ENCODE data around the gene DNAJB13. TPM values are rescaled to one million over a fixed set of nuclear protein-coding genes. Genes with fewer than 3 reads are reported as not detected.

The DNAJB13 gene
- total RNA-seq, 2 donors from 2014 or later, result 1.8 TPM; not detected in 1

DNA sequence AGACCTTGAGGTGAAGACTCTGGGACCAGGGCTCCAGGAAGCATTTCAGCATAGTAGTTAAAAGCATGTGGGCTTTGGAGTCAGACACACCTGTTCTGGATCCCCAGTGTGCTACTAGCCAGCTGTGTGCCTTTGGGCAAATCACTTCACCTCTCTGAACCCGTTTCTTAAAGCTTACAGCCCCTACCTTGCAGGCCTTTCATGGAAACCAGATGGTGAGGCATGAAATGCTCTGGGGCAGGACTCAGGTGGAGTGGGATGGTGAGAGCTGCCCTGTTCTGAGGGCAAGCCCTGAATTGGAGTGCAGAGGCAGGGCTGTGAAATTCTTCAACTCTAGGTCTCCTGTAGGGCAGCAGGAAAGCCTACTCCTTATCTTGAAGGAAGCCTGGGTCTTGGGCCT is 21.4 kb downstream of the DNAJB13 start:
- no peak overlapping the region for H3K4me3 ChIP-seq
- DNase-seq (ENCODE audit: low spot score) (no peak), ATAC-seq (ENCODE audit: insufficient number of reproducible peaks, low FRiP score, low read depth) (no peak)
- H3K27me3 ChIP-seq (replicated peaks; ENCODE audit: insufficient read depth), result no peaks in the 10 kb centered on the region
- no peaks in the 10 kb centered on the region for H3K4me1 ChIP-seq (ENCODE audit: control insufficient read depth in 1 of 2, low read depth in 2 of 2)
- H3K27ac ChIP-seq, result no peak overlapping the region
- TF ChIP-seq CTCF (IDR thresholded peaks at IDR 0.05), result no peak
- H3K9me3 ChIP-seq, result no peaks in the 10 kb centered on the region
- peaks cover 9% of the 10 kb centered on the region for H3K36me3 ChIP-seq

GRCh38 chr11:73972620-73973449 is 22.0 kb downstream of the DNAJB13 start:
- Histone ChIP-seq H3K4me1 (ENCODE audit: control insufficient read depth in 1 of 2, low read depth in 2 of 2) (no peaks in the 10 kb centered on the region), H3K9me3 (no peaks in the 10 kb centered on the region), H3K4me3 (no peak overlapping the region), H3K36me3 (peaks cover 10% of the 10 kb centered on the region), H3K27me3 (replicated peaks; ENCODE audit: insufficient read depth) (no peaks in the 10 kb centered on the region), H3K27ac (no peak overlapping the region)
- no peak for TF ChIP-seq CTCF (IDR thresholded peaks at IDR 0.05)
- no peak for DNase-seq (ENCODE audit: low spot score)
- ATAC-seq (ENCODE audit: insufficient number of reproducible peaks, low FRiP score, low read depth), result no peak

DNA sequence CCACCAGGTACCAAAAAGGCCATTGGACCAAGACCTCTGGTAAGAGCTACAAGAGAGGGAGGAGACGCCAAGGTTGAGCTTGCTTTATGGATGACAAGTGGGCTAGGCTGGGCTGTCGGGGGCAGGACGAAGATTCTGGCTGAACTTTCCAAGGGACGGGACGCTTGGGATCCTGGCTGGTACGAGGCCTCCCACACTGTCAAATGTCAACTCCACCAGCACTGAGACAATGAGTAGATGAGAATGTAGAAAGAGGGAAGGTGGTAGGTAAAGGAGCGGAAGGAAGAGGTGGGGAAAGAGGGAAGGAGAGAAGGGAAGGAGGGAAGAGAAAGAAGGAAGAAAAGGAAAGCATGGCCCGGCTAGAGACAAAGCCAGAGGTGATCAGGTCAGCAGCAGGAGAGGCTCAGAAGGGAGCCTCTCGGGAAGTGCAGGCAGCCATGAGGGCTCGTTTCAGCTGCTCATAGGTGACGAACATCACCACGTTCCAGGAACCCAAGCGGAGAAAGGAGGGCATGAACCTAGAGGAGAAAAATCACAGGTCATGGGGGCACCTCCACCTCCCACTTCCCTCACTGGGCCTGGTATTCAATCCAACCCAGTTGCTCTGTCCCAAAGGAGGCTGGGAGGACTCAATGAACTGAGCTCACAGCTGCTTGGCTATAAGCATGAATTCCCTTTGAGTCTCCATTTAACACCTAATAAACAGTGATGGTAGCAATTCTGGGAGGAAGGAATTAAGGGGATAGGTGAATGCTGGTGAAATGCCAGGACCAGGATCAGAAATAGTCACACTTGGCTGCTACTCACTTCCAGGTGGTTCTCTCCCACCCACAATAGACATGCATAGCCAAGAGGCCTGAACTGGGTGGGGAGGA is 24.0 kb downstream of the DNAJB13 start:
- no peak for ATAC-seq (ENCODE audit: insufficient number of reproducible peaks, low FRiP score, low read depth)
- Histone ChIP-seq H3K27ac (no peak overlapping the region), H3K36me3 (peaks cover 16% of the 10 kb centered on the region), H3K4me3 (no peak overlapping the region), H3K27me3 (replicated peaks; ENCODE audit: insufficient read depth) (no peaks in the 10 kb centered on the region), H3K4me1 (ENCODE audit: control insufficient read depth in 1 of 2, low read depth in 2 of 2) (no peaks in the 10 kb centered on the region), H3K9me3 (no peaks in the 10 kb centered on the region)
- no peak for DNase-seq (ENCODE audit: low spot score)
- TF ChIP-seq CTCF (IDR thresholded peaks at IDR 0.05), result no peak

DNA sequence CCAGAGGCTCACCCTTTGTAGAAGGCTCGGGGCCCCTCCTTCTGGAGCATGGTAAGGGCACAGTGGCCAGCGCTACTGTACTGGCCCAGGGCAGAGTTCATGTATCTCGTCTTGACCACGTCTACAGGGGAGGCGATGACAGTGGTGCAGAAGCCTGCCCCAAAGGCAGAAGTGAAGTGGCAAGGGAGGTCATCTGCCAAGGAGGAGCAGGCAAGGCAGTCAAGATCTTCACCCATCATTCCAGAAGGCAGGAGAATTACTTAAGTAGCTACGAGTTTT is 24.6 kb downstream of the DNAJB13 start:
- no peak for TF ChIP-seq CTCF (IDR thresholded peaks at IDR 0.05)
- H3K36me3 ChIP-seq, result peaks cover 16% of the 10 kb centered on the region
- no peaks in the 10 kb centered on the region for H3K27me3 ChIP-seq (replicated peaks; ENCODE audit: insufficient read depth)
- no peaks in the 10 kb centered on the region for H3K4me1 ChIP-seq (ENCODE audit: control insufficient read depth in 1 of 2, low read depth in 2 of 2)
- ATAC-seq (ENCODE audit: insufficient number of reproducible peaks, low FRiP score, low read depth) (no peak), DNase-seq (ENCODE audit: low spot score) (no peak)
- no peak overlapping the region for H3K27ac ChIP-seq
- no peaks in the 10 kb centered on the region for H3K9me3 ChIP-seq
- H3K4me3 ChIP-seq, result no peak overlapping the region

- H3K4me1 ChIP-seq (ENCODE audit: control insufficient read depth in 1 of 2, low read depth in 2 of 2), result peaks cover 0 to 2% of the 10 kb centered on the region in 2 donors
- H3K9me3 ChIP-seq, result no peaks in the 10 kb centered on the region
- ATAC-seq (ENCODE audit: insufficient number of reproducible peaks, low FRiP score, low read depth) (no peak), DNase-seq (ENCODE audit: low spot score) (no peak)
- TF ChIP-seq CTCF (IDR thresholded peaks at IDR 0.05), result no peak
- H3K27me3 ChIP-seq (replicated peaks; ENCODE audit: insufficient read depth), result no peaks in the 10 kb centered on the region
- no peak overlapping the region for H3K27ac ChIP-seq
- peaks cover 16% of the 10 kb centered on the region for H3K36me3 ChIP-seq
- no peak overlapping the region for H3K4me3 ChIP-seq
These were observed 25.8 kb downstream of the DNAJB13 start for GRCh38 chr11:73976451-73977151.
